DMS114 treated with DMSO at 0.1 percent for 48 hours (cell line): ENCODE data around the gene KATNAL1.
"Not testable (repeated sequence)": the region's sequence is repeated elsewhere in the genome, so short reads cannot be mapped to it uniquely, and the experiment has no call there.

Experiments
- DNase-seq: peaks from one replicate; lab custom pipeline; 2025; ENCODE audit not compliant: unreplicated experiment; lab: John Stamatoyannopoulos, UW

Gene KATNAL1

GRCh38 chr13:30222254-30222653, 85.1 kb downstream of the KATNAL1 start:
- DNase-seq: no peak

DNA sequence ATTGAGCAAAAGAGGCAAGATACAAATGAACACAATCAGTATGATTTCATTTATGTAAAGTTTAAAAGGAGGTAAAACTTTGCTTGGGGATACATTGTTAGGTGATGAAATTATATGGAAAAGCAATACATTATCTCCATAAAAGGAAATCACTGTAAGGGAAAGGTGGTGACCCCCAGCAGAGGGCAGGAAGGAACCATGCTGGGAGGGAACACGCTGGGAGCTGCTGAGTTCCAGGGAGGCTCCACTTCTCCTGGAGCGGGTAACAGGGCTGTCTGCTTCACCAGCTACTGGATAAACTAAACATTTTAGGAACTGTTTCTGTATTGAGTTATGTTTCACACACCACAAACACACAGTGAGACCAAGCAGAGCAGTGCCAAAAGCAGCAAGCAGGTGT, 91.2 kb downstream of the KATNAL1 start:
- no peak for DNase-seq

GRCh38 chr13:30212256-30212655, 95.1 kb downstream of the KATNAL1 start:
- DNase-seq: no peak

- no peak for DNase-seq
Measured at GRCh38 chr13:30211745-30212144, 95.6 kb downstream of the KATNAL1 start.

DNA sequence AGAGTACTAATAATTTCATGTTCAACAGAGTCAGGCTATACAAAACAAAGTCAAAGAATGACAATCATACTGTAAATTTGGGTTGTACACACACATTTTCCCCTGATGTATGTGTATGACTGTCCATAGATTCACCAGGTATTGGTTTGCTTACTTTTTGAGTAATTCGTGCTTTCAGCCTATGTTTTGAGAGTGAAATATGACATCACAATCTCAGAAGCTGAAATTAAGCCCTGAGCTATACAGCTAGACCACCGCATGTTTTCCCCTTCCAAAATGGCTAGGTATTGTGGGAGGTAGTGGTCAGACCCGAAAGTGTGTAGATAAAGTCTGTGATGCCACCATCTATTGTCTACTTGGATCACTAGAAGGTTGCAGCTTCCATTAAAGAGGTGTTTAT, 102.8 kb downstream of the KATNAL1 start:
- DNase-seq: no peak

GRCh38 chr13:30196025-30196424, 111.3 kb downstream of the KATNAL1 start:
- DNase-seq: no peak

GRCh38 chr13:30194906-30195305, 112.4 kb downstream of the KATNAL1 start:
- no peak for DNase-seq

GRCh38 chr13:30193279-30194234, 113.8 kb downstream of the KATNAL1 start:
- no peak for DNase-seq

DNA sequence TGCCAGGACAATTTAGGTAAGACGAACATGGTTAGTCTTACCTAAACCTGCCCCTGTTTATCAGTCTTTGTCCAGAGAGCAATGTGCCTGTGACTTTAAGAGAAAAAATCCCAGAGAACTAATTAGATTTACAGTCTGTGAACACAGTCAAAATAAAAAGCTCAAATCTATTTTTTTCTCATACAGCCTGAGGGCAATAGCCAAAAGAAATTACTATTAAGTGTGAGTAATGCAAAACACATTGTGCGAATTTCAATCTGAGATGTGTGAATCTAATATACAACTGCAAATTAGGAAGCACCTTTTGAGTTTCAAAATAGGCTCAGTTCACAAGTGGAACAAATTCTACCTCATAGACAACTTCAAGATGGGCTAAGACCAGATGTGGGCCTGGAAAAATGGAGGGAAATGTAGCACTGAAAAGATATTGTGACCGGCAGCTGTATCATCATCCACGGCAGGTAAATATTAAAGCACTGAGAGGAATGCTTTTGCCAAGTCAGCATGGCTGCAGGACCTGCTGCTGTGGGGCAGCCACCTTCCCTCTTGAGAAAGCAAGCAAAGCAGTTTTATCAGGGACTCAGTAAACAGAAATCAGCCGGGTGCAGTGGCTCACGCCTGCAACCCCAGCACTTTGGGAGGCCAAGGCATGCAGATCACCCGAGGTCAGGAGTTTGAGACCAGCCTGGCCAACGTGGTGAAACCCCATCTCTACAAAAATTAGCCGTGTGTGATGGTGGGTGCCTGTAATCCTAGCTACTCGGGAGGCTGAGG, 114.8 kb downstream of the KATNAL1 start:
- DNase-seq: no peak

DNA sequence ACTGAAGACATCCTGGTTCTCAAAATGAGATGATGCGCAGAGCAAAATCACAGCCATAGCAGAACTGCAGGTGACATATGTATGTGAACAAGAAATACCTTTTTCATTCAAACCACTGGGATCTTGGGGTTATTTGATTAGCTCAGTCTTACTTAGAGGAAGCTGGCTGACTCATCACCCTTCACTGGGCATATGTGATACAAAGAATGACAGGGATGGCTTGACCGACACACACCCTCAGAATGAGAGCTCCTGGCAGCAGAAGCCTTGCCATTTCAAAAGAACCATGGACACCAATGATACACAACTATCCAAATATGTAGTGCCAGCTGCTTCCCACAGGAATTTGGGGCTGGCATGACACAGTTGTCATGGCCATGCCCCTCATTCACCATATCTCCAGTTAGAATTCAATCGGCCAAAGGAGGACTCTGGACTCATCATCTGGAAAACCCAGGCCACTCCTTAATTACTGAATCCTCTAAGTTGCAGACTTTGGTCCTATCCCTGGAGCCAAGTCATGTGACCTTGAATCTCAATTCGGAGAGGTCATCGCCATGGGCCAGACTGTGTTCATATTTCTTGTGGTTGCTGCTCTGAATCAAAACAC, 115.8 kb downstream of the KATNAL1 start:
- DNase-seq: no peak

DNA sequence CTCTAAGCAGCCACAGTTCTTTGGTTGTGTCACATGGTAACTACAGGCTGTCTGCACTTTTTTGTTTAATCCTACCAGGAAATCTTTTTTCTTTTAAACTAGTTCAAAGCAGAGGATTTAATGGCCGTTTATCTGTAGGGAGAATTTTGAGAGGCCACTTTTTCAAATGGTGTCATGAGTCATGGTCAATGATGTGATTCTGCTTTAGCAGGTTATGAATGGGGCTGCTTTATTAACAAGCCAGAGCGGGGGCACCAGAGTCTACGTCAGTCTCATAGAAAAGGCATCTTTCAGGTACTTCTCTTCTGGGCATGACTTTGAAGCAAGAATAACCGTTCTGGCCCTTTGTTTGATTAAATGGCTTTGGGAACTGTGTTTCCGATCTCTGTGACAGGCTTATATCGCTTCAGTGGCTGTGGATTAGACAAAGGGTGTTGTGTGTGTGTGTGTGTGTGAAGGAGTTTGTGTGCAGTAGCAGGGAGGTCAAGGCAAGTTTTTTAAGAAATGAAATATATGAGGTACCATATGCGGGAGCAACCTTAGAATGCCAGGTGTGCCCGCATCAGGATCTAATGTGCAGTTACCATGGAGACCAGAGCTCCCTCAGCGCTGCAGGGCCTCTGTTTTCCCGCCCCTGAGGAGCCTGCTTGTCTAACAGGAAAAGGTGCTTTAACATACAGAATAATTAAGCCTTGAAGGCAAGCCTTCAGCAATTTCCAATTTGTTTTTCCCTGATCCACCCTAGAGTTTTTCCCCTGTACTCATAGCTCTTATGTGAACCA, 120.5 kb downstream of the KATNAL1 start:
- DNase-seq: no peak

DNA sequence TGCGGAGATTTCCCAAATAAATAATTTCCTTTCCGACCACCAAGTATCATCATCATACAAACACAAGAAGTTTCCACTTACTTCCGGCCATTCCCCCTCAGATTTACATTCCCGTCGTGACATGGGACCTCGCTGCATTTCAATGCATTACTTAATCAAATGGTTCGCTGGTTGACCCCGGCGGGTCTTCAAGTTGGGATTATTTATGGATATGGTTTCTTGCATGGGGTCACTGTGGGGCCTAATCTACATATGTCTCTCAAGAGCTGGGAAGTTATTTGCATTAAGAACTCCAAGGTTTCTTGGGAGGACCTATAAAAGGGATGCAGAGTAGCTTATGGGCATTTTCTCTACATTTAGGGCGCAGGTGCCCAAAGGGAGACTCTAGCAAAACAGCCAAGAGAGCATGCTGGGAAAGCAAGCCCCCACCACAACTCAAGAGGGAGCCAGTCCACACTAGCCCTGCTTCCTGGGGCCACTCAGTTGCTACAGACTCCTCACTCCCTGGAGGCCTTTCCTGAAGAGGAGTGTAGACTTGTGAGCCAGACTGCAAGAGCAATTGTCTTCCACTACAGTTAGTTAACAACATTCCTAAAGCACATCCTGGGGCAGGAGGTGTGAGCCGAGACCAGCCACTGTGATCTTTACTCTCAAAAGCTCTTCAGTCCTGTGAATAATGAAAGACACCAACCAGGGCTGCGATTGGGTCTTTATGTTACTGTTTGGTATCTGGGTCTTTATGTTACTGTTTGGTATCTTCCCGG, 125.3 kb downstream of the KATNAL1 start:
- no peak for DNase-seq

- no peak for DNase-seq
Measured at GRCh38 chr13:30179597-30180276, 127.6 kb downstream of the KATNAL1 start.

DNA sequence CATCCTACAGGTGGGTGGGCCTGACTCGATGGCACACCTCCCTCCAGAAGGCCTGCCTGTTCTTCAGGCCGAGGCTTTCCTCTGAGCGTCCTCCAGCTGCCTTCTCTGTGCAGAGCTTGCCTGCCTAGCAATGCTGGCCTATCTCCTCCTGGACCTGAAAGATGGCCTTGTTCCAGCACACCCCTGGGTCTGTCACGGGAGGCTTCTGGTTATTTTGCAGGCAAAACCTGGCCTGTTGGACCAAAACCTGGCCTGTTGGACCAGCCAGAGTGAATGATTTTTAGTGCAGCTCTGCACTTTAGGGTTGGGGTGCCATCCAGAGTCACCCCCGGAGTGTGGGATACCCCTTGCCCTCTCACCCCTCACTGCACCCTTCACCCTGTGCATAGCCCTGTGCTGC, 128.4 kb downstream of the KATNAL1 start:
- DNase-seq: no peak

DNA sequence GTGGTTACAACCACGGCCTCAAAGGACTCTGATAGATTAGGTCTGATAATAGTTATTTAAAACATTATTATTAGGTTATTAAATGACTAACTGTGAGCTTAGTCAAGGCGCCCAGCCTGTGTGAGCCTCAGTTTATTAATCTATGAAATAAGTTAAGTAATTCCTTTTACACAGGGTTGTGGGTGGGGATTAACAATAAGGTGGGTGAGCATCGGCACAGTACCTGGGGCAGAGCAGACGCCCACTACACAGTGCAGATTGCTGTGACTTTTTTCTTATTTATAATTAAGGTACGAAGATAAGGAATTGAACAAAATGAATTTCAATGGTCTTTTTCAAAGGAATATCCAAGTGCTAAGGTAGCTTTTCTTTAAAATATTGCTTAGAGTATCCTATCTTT, 132.2 kb downstream of the KATNAL1 start:
- no peak for DNase-seq

DNA sequence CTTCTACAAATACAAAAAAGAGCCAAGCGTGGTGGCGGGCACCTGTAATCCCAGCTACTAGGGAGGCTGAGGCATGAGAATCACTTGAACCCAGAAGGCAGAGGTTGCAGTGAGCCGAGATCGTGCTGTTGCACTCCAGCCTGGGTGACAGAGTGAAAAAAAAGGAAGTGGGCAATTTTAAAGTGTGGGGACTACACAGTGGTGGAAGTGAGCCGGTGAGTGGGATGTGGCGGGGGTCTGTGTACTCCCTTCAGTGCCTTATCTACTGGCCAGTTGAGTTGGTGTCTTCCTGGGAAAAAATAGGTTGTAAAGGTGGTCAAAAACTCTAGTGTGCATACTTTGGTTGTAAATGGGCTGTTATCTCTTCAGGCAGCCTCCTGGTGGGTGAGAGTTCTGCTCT, 133.1 kb downstream of the KATNAL1 start:
- not testable (repeated sequence) for DNase-seq

DNA sequence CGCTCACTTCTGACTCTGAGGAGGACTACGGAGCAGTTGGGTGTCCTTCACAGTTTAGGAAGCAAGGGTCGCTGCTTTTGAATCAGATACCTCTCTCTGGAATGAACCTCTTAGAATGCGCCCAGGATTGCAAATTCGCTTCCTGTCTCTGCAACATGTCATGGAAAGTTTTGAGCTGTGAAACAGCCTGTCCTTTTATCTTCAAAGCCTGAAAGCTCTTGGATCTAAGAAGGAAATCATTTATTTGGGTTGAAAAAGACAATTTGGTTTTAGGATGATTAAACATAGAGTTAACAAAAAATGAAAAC, 134.1 kb downstream of the KATNAL1 start:
- no peak for DNase-seq

GRCh38 chr13:30172593-30173302, 134.6 kb downstream of the KATNAL1 start:
- no peak for DNase-seq

DNA sequence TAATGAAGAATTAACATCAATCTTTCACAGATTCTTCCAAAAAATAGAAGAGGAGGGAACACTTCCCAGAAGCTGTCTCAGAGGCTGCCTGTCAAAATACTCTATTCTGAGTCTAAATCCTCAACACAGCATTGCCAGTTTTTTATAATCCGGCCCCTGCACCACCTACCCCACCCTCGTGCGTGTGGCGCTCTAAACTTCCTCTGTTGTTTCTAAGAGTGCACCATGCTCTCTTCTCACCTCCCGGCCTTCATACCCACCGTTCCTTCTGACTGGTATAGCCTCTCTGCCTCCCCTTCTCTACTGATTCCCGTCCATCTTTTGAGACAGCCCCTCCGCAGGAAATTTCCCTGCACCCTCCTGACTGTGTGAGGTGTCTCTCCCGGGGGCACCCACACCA, 136.8 kb downstream of the KATNAL1 start:
- no peak for DNase-seq
